GM23248 (cell line): Measurements from ENCODE around the gene DSG3.

Experiments
- EZH2 ChIP-seq: fragments of 200-600 bp; sonication (generic); IDR thresholded peaks from 2 replicates; pipeline ENCODE4 v1.6.1; 2018; ENCODE audit warnings: antibody characterized with exemption, mild to moderate bottlenecking; ENCODE audit not compliant: insufficient read depth, poor library complexity, severe bottlenecking
- EZH2phosphoT487 ChIP-seq: fragments of 200-600 bp; sonication (generic); IDR thresholded peaks from 2 replicates; pipeline ENCODE4 v1.6.1; 2018; ENCODE audit warnings: antibody characterized with exemption, moderate library complexity, mild to moderate bottlenecking, low read depth; ENCODE audit not compliant: insufficient read depth

DNA sequence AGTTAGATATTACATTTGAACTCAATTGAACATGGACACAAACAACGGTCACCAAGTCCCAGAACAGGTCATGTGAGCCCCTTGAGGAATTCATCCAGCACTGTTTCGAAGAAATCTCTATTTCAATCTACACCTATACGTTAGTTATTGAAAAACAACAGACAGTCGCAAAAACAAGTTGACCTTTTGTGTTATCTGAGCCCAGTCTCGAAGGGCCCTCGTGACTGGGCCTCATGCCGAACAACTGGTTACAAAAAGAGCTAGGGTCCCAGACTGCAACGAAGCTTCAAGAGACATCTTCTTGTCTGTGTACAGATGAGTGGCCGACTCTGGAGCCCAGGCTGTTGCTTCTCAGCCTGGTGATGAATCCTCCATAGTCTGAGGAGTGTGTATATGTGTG lies 45.1 kb downstream of the DSG3 start:
- TF ChIP-seq EZH2 (no peak), EZH2phosphoT487 (no peak)
